GM12875 (cell line): ENCODE measurements around the gene KRT7.

Experiments
- H3K4me3 ChIP-seq: one replicate; pipeline ENCODE4 v1.5.1; 2011; ENCODE audit warnings: low read depth, low read length, control low read depth
- CTCF ChIP-seq: IDR thresholded peaks from 2 replicates; pipeline ENCODE4 v1.5.1; 2011; ENCODE audit warnings: low read depth, mild to moderate bottlenecking, control low read depth, inconsistent platforms, low read length, moderate library complexity, borderline replicate concordance; ENCODE audit not compliant: insufficient read depth

KRT7 gene

GRCh38 chr12:52193532-52193931, 39.5 kb upstream of the KRT7 start:
- TF ChIP-seq CTCF: no peak
- H3K4me3 ChIP-seq: no peak overlapping the region

DNA sequence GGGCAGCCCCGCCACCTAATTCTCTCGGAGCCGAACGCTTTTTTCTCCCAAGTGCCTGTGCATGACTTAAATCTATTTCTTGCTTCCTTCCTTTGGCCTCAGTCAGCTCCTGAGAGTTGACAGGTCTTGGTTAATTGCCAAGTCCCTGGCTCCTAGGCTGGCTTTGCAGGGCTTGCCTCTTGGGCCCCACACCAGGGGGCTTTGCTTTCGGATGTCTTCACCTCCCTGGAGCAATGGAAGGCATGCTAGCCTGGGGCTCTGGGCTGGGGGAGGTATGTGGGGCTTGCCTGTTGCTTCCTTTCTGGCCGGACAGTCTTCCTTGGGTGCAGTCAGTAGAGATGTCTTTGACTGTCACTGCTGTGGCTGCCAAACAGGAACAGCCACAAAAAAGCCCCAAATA, 39.1 kb upstream of the KRT7 start:
- H3K4me3 ChIP-seq: no peak overlapping the region
- no peak for TF ChIP-seq CTCF

GRCh38 chr12:52195065-52195730, 37.8 kb upstream of the KRT7 start:
- no peak overlapping the region for H3K4me3 ChIP-seq
- no peak for TF ChIP-seq CTCF

GRCh38 chr12:52197371-52198231, 35.4 kb upstream of the KRT7 start:
- TF ChIP-seq CTCF: no peak

GRCh38 chr12:52198454-52199215, 34.4 kb upstream of the KRT7 start:
- H3K4me3 ChIP-seq: no peak overlapping the region
- TF ChIP-seq CTCF: no peak

More at GRCh38 chr12:52197371-52198231, 35.4 kb upstream of the KRT7 start:
- no peak overlapping the region for H3K4me3 ChIP-seq

GRCh38 chr12:52199294-52199919, 33.6 kb upstream of the KRT7 start:
- TF ChIP-seq CTCF: no peak
- H3K4me3 ChIP-seq: no peak overlapping the region
